Activated T-cell treated with anti-CD3 and anti-CD28 coated beads, Interleukin-2, amount 50 U/mL, for 24 hours (primary cell): Measurements from ENCODE around the gene BTF3L4.
A peak's percentile ranks its signal among the peaks of the same experiment; 100 is the strongest.
"Not testable (repeated sequence)": the region's sequence is repeated elsewhere in the genome, so short reads cannot be mapped to it uniquely, and the experiment has no call there.

ENCODE experiments used
- DNase-seq: peaks from one replicate; pipeline ENCODE4 v3.0.0-alpha.2; 2020
- H3K27ac Mint-ChIP-seq: 2 replicates; pipeline ENCODE4 v1.8.0; 2020; ENCODE audit warnings: mild to moderate bottlenecking, mixed read lengths
- H3K27me3 Mint-ChIP-seq: 2 replicates; pipeline ENCODE4 v1.8.0; 2020; ENCODE audit warnings: mixed read lengths
- H3K36me3 Mint-ChIP-seq: 2 replicates; pipeline ENCODE4 v1.8.0; 2020; ENCODE audit warnings: low read depth, mixed read lengths
- H3K4me1 Mint-ChIP-seq: 2 replicates; pipeline ENCODE4 v1.8.0; 2020; ENCODE audit warnings: low read depth, mixed read lengths
- H3K4me3 Mint-ChIP-seq: 2 replicates; pipeline ENCODE4 v1.8.0; 2020; ENCODE audit warnings: mild to moderate bottlenecking, moderate library complexity, mixed read lengths
- H3K9me3 Mint-ChIP-seq: 2 replicates; pipeline ENCODE4 v1.8.0; 2020; ENCODE audit warnings: mixed read lengths

BTF3L4 gene

GRCh38 chr1:52056163-52056936, at the start of gene BTF3L4:
Gene BTF3L4, plus strand, starts transcription at chr1:52056295. Its CDS starts 3,553 bp downstream, at chr1:52059848.
- DNase-seq = peak; percentile 93
- H3K4me3 Mint-ChIP-seq = peak within 1 kb of the TSS; percentile 98
- H3K36me3 Mint-ChIP-seq = peaks cover 86% of the 10 kb centered on the region
- H3K27ac Mint-ChIP-seq = peak within 1 kb of the TSS; percentile 97
- no peaks in the 10 kb centered on the region for H3K27me3 Mint-ChIP-seq
- no peaks in the 10 kb centered on the region for H3K9me3 Mint-ChIP-seq
- peaks cover 57% of the 10 kb centered on the region for H3K4me1 Mint-ChIP-seq

GRCh38 chr1:52007215-52008002, 48.7 kb upstream of the BTF3L4 start:
- Mint-ChIP-seq H3K36me3 (no peaks in the 10 kb centered on the region), H3K9me3 (no peaks in the 10 kb centered on the region), H3K4me1 (no peaks in the 10 kb centered on the region), H3K27ac (no peak overlapping the region), H3K4me3 (no peak overlapping the region), H3K27me3 (peaks cover 37% of the 10 kb centered on the region)
- no peak for DNase-seq

GRCh38 chr1:52008071-52008809, 47.9 kb upstream of the BTF3L4 start:
- Mint-ChIP-seq H3K4me3 (no peak overlapping the region), H3K36me3 (no peaks in the 10 kb centered on the region), H3K27me3 (peaks cover 34% of the 10 kb centered on the region), H3K27ac (no peak overlapping the region), H3K9me3 (no peaks in the 10 kb centered on the region), H3K4me1 (no peaks in the 10 kb centered on the region)
- DNase-seq = no peak

GRCh38 chr1:52022133-52022532, 34.0 kb upstream of the BTF3L4 start:
- no peaks in the 10 kb centered on the region for H3K9me3 Mint-ChIP-seq
- no peak for DNase-seq
- H3K36me3 Mint-ChIP-seq = peaks cover 66% of the 10 kb centered on the region
- no peak overlapping the region for H3K4me3 Mint-ChIP-seq
- no peaks in the 10 kb centered on the region for H3K4me1 Mint-ChIP-seq
- no peaks in the 10 kb centered on the region for H3K27me3 Mint-ChIP-seq
- H3K27ac Mint-ChIP-seq = no peak overlapping the region

- H3K36me3 Mint-ChIP-seq = peaks cover 70% of the 10 kb centered on the region
- no peaks in the 10 kb centered on the region for H3K27me3 Mint-ChIP-seq
- no peaks in the 10 kb centered on the region for H3K9me3 Mint-ChIP-seq
- DNase-seq = no peak
- peaks cover 19% of the 10 kb centered on the region for H3K4me1 Mint-ChIP-seq
- H3K27ac Mint-ChIP-seq = no peak overlapping the region
- no peak overlapping the region for H3K4me3 Mint-ChIP-seq
Observed at GRCh38 chr1:52026278-52026677, 29.8 kb upstream of the BTF3L4 start.

- no peaks in the 10 kb centered on the region for H3K27me3 Mint-ChIP-seq
- peaks cover 32% of the 10 kb centered on the region for H3K4me1 Mint-ChIP-seq
- no peak overlapping the region for H3K27ac Mint-ChIP-seq
- no peak overlapping the region for H3K4me3 Mint-ChIP-seq
- peaks cover 73% of the 10 kb centered on the region for H3K36me3 Mint-ChIP-seq
- no peaks in the 10 kb centered on the region for H3K9me3 Mint-ChIP-seq
- DNase-seq = no peak
Observed at GRCh38 chr1:52028328-52028727, 27.8 kb upstream of the BTF3L4 start.

- Mint-ChIP-seq H3K36me3 (peaks cover 72% of the 10 kb centered on the region), H3K4me1 (peaks cover 34% of the 10 kb centered on the region)
- DNase-seq, H3K4me3 Mint-ChIP-seq, H3K9me3 Mint-ChIP-seq, H3K27me3 Mint-ChIP-seq, H3K27ac Mint-ChIP-seq: not testable (repeated sequence)
Observed at GRCh38 chr1:52028839-52029238, 27.3 kb upstream of the BTF3L4 start.

- H3K36me3 Mint-ChIP-seq = peaks cover 66% of the 10 kb centered on the region
- peak overlapping the region; percentile 95 for H3K4me3 Mint-ChIP-seq
- H3K27me3 Mint-ChIP-seq = no peaks in the 10 kb centered on the region
- H3K27ac Mint-ChIP-seq = peak overlapping the region; percentile 97
- no peak for DNase-seq
- H3K4me1 Mint-ChIP-seq = peaks cover 38% of the 10 kb centered on the region
- H3K9me3 Mint-ChIP-seq = no peaks in the 10 kb centered on the region
Observed at GRCh38 chr1:52032124-52032784, 23.8 kb upstream of the BTF3L4 start.

- peaks cover 38% of the 10 kb centered on the region for H3K4me1 Mint-ChIP-seq
- no peaks in the 10 kb centered on the region for H3K9me3 Mint-ChIP-seq
- H3K36me3 Mint-ChIP-seq = peaks cover 69% of the 10 kb centered on the region
- DNase-seq = no peak
- peak overlapping the region; percentile 97 for H3K27ac Mint-ChIP-seq
- no peaks in the 10 kb centered on the region for H3K27me3 Mint-ChIP-seq
- peak overlapping the region; percentile 95 for H3K4me3 Mint-ChIP-seq
Observed at GRCh38 chr1:52032785-52033131, 23.3 kb upstream of the BTF3L4 start.

- no peaks in the 10 kb centered on the region for H3K27me3 Mint-ChIP-seq
- peak within 1 kb of the TSS; percentile 95 for H3K4me3 Mint-ChIP-seq
- H3K4me1 Mint-ChIP-seq = peaks cover 38% of the 10 kb centered on the region
- no peaks in the 10 kb centered on the region for H3K9me3 Mint-ChIP-seq
- peak within 1 kb of the TSS; percentile 97 for H3K27ac Mint-ChIP-seq
- H3K36me3 Mint-ChIP-seq = peaks cover 71% of the 10 kb centered on the region
- DNase-seq = peak; percentile 86
Observed at GRCh38 chr1:52033190-52034049, 22.7 kb upstream of the BTF3L4 start, which contains the start of gene KTI12. Gene KTI12, minus strand, starts transcription at chr1:52033810. Its CDS starts 49 bp downstream, at chr1:52033761.

- DNase-seq = no peak
- H3K27ac Mint-ChIP-seq = peak overlapping the region; percentile 97
- H3K36me3 Mint-ChIP-seq = peaks cover 77% of the 10 kb centered on the region
- H3K4me3 Mint-ChIP-seq = peak overlapping the region; percentile 95
- H3K27me3 Mint-ChIP-seq = no peaks in the 10 kb centered on the region
- H3K4me1 Mint-ChIP-seq = peaks cover 38% of the 10 kb centered on the region
- H3K9me3 Mint-ChIP-seq = no peaks in the 10 kb centered on the region
Observed at GRCh38 chr1:52034050-52034384, 22.1 kb upstream of the BTF3L4 start.

- peaks cover 8% of the 10 kb centered on the region for H3K4me1 Mint-ChIP-seq
- DNase-seq = no peak
- H3K4me3 Mint-ChIP-seq = no peak overlapping the region
- H3K27ac Mint-ChIP-seq = no peak overlapping the region
- H3K36me3 Mint-ChIP-seq = peaks cover 78% of the 10 kb centered on the region
- H3K27me3 Mint-ChIP-seq = no peaks in the 10 kb centered on the region
- H3K9me3 Mint-ChIP-seq = no peaks in the 10 kb centered on the region
Observed at GRCh38 chr1:52037402-52037814, 18.7 kb upstream of the BTF3L4 start.

- no peaks in the 10 kb centered on the region for H3K27me3 Mint-ChIP-seq
- no peak overlapping the region for H3K27ac Mint-ChIP-seq
- no peaks in the 10 kb centered on the region for H3K9me3 Mint-ChIP-seq
- H3K4me1 Mint-ChIP-seq = peaks cover 6% of the 10 kb centered on the region
- H3K36me3 Mint-ChIP-seq = peaks cover 73% of the 10 kb centered on the region
- H3K4me3 Mint-ChIP-seq = no peak overlapping the region
- DNase-seq = no peak
Observed at GRCh38 chr1:52037909-52038308, 18.2 kb upstream of the BTF3L4 start.
